Parathyroid adenoma (tissue), 2 donors: ENCODE results near the gene DSCAML1.

Experiments used
- H2AFZ ChIP-seq: fragments of 300-600 bp; sonication (generic); one replicate; pipeline ENCODE4 v1.7.0; 2017; ENCODE audit warnings: antibody characterized with exemption, mild to moderate bottlenecking
- H3K27ac ChIP-seq: fragments of 300-600 bp; sonication (generic); one replicate; pipeline ENCODE4 v1.7.0; 2017
- H3K27me3 ChIP-seq: fragments of 300-600 bp; sonication (generic); one replicate; pipeline ENCODE4 v1.7.0; 2017; ENCODE audit warnings: low read length; ENCODE audit not compliant: control insufficient read depth, insufficient read depth
- H3K36me3 ChIP-seq: fragments of 300-600 bp; sonication (generic); one replicate; pipeline ENCODE4 v1.7.0; 2017; ENCODE audit warnings: low read length; ENCODE audit not compliant: control insufficient read depth, insufficient read depth
- H3K4me1 ChIP-seq: fragments of 300-600 bp; sonication (generic); one replicate; pipeline ENCODE4 v1.7.0; 2017; ENCODE audit warnings: control low read depth
- H3K4me2 ChIP-seq: fragments of 300-600 bp; sonication (generic); one replicate; pipeline ENCODE4 v1.7.0; 2017; ENCODE audit warnings: low read length
- H3K4me3 ChIP-seq: fragments of 300-600 bp; sonication (generic); one replicate; pipeline ENCODE4 v1.7.0; 2017; ENCODE audit warnings: low read depth, low read length
- H3K79me2 ChIP-seq: fragments of 300-600 bp; sonication (generic); one replicate; pipeline ENCODE4 v1.7.0; 2017; ENCODE audit warnings: control low read depth
- H3K9ac ChIP-seq: fragments of 300-600 bp; sonication (generic); one replicate; pipeline ENCODE4 v1.7.0; 2017; ENCODE audit warnings: mild to moderate bottlenecking
- H3K9me3 ChIP-seq: fragments of 300-600 bp; sonication (generic); one replicate; pipeline ENCODE4 v1.7.0; 2017; ENCODE audit warnings: low read length; ENCODE audit not compliant: control insufficient read depth
- CTCF ChIP-seq: fragments of 300-600 bp; sonication (generic); IDR thresholded peaks from one replicate; pipeline ENCODE4 v1.7.0; 2017; ENCODE audit warnings: antibody characterized with exemption, mild to moderate bottlenecking
- donor health status: primary hyperparathyroidism.

Gene DSCAML1

GRCh38 chr11:117733316-117733715 is 63.7 kb downstream of the DSCAML1 start:
- no peak overlapping the region for H3K9ac ChIP-seq
- H3K36me3 ChIP-seq, result no peaks in the 10 kb centered on the region
- no peak overlapping the region for H2AFZ ChIP-seq
- no peak overlapping the region for H3K4me3 ChIP-seq
- H3K4me2 ChIP-seq, result no peak overlapping the region
- no peaks in the 10 kb centered on the region for H3K4me1 ChIP-seq
- no peak overlapping the region for H3K27ac ChIP-seq
- no peaks in the 10 kb centered on the region for H3K79me2 ChIP-seq
- H3K9me3 ChIP-seq, result no peaks in the 10 kb centered on the region
- TF ChIP-seq CTCF, result no peak
- H3K27me3 ChIP-seq, result no peaks in the 10 kb centered on the region

GRCh38 chr11:117731722-117732290 is 65.2 kb downstream of the DSCAML1 start:
- Histone ChIP-seq H3K9me3 (no peaks in the 10 kb centered on the region), H3K79me2 (no peaks in the 10 kb centered on the region), H3K36me3 (no peaks in the 10 kb centered on the region), H3K27ac (no peak overlapping the region), H3K4me1 (no peaks in the 10 kb centered on the region), H3K4me2 (no peak overlapping the region), H3K27me3 (no peaks in the 10 kb centered on the region), H2AFZ (no peak overlapping the region), H3K4me3 (no peak overlapping the region), H3K9ac (no peak overlapping the region)
- no peak for TF ChIP-seq CTCF

GRCh38 chr11:117730208-117730800 is 66.7 kb downstream of the DSCAML1 start:
- Histone ChIP-seq H3K4me2 (no peak overlapping the region), H3K4me1 (no peaks in the 10 kb centered on the region), H3K27ac (no peak overlapping the region), H3K9ac (no peak overlapping the region), H2AFZ (no peak overlapping the region), H3K27me3 (no peaks in the 10 kb centered on the region), H3K36me3 (no peaks in the 10 kb centered on the region), H3K9me3 (no peaks in the 10 kb centered on the region), H3K4me3 (no peak overlapping the region), H3K79me2 (no peaks in the 10 kb centered on the region)
- TF ChIP-seq CTCF, result no peak

DNA sequence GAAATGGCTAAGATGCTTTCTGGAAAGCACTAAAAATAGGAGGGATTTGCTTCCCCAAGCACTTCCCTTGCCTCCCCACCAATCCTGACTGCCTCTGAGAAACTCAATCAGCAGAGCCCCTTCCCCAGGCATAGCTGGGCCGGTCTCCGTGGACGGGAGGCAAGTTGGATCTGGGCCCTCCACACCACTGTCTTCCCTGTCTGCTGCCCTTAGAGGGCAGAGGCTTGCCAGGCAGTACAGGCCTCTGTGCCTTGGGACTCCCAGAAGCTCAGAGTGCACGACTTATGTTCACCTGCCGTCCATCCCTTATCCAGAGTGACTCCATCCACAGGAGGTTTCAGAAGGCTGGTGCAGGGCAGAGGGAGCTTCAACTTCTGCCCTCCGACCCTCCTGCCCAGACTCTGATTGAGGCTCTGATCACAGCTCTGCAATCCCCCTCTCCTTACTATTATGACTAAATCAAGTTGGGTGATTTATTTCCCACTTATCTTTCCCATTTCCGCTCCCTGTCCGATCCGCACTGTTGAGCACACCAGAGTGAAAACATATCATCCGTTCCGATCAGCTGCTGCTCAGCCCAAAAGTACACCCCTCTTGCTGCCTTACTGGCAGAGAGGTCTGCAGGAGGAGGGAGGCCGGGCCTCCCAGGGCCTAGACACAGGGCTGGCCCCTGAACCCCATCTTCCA is 71.8 kb downstream of the DSCAML1 start:
- H3K9me3 ChIP-seq, result no peaks in the 10 kb centered on the region
- no peak for TF ChIP-seq CTCF
- no peaks in the 10 kb centered on the region for H3K79me2 ChIP-seq
- H3K27me3 ChIP-seq, result no peaks in the 10 kb centered on the region
- no peak overlapping the region for H3K4me2 ChIP-seq
- H2AFZ ChIP-seq, result no peak overlapping the region
- no peak overlapping the region for H3K4me3 ChIP-seq
- H3K36me3 ChIP-seq, result no peaks in the 10 kb centered on the region
- no peaks in the 10 kb centered on the region for H3K4me1 ChIP-seq
- no peak overlapping the region for H3K9ac ChIP-seq
- H3K27ac ChIP-seq, result no peak overlapping the region
